SHP77 (cell line): ENCODE data around the gene NRXN3.
A peak's percentile ranks its signal among the peaks of the same experiment; 100 is the strongest.

Experiments used
- DNase-seq, 2 experiments: peaks; one replicate each; lab custom pipeline; 2025; lab: John Stamatoyannopoulos, UW

Gene NRXN3

DNA sequence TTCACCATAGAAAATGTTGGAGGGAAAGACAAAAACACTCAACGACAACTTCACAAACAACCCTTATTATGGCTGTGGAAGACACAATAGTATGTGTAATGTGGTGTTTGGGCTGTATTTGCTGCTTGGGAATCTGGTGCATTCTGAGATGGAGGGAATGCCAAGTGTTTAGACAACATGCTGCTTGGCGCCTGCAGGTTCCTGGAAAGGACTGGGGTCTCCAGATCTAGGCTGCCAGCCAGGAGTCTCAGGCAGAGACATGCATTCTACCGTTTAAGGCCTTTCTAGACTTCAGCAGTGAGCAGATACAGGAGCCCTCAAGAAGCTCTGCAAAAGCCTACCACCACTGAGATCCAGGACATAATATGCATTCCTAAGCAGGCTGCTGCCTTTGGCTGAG, 418.7 kb downstream of the NRXN3 start:
- no peak for DNase-seq

DNA sequence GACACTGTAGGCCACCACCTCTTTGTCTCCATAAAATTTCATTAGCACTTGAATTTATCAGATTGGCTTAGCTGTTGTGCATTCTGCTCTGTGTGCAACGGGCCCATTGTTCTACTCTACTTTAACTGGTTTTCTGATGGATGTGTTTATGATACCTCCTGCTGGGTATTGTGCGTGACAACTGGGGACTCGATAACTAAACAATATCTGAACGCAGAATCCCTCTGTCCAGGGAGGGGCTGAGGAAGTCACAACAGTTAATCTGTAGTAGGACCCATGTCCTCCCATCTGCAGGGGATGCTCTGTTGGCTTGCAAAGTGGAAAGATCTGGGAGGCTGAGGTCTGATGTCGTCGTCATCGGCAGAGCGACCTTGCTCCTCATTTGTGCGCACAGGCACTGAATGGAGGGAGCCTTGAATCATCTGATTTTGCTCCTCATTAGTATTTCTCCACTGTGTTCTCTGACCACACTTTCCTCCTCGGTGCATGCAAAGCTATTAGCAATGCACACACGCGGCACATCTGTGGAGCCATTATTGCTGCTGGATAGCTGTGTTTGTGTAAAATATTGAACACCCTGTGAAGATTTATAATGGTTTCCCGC, 422.5 kb downstream of the NRXN3 start:
- DNase-seq = no peak

GRCh38 chr14:78593949-78594348, 423.8 kb downstream of the NRXN3 start:
- DNase-seq = no peak

GRCh38 chr14:78595797-78596196, 425.6 kb downstream of the NRXN3 start:
- DNase-seq = peak in 1 of 2 experiments; percentile 9

DNA sequence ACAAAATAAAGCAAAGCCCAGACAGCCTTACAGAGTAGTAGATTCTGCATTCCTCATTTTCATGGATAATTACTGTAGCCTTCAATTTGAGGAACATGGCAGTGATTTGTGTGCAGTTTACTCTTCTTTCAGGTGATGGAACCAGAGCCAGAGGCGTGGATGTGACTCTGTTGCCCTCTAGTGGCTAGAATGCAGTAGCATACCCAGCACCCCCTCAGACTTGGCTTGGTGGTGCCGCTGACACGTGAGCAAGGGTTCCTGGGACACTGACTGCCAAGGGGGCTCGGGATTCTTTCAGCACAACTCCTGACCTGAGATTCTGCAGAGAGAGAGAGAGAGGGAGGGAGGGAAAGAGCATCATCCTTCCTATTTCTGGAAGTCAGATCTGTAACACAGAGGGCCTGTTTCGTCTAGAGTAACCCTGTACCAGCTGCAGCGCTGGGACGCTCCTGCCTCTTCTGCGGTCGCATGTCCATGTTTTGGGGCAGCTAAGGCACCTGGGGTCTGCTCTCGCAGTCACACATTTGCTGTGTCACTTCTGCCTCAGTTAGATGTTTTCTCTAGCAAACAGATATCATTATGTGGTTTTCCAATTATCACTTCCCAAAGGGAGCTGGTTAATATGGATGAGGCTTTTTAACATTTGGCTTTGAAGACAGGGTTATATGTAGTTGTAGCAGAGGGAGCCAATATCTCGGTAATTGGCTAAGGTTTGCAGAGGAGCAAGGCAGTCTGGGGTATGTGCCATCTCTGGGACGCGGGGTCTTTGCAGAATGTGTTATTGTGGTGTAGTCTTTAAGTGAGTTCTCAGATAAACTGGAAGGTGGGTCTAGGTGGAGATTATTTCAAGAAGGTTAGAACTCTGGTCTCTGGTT, 428.1 kb downstream of the NRXN3 start:
- peak; percentile 28 to 31 for DNase-seq

DNA sequence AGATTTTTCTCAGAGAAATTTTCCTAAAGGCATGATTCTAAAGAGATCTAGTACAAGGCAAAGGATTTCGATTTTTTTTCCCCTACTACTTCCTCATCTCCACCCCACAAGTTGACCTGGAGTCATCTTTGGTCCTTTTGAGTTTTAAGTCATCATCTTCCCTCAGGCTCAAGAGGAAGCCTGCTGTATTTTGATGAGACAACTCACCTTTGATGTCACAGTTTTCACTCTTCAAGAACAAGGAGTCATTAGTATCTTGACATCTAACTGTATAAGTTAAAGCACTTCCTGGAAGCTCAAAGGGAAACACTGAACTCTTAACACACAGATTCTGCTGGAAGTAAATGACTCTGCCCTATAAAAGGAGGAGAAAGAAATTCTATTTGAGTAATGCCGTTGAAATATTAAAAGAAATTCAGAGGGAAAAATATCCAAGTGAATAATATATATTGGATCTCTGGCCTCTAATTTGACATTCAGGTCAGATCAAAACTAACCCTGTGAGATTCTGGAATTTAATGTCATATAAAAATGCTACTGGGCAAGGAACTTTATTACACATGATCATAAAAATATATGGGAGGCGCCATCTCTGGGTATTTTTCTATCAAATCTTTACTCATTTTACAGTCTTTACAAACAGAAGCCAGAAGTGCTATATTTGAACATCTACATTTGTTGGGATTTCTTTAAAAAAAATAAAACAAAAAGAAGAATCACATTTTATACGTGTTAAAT, 435.0 kb downstream of the NRXN3 start:
- DNase-seq = no peak

DNA sequence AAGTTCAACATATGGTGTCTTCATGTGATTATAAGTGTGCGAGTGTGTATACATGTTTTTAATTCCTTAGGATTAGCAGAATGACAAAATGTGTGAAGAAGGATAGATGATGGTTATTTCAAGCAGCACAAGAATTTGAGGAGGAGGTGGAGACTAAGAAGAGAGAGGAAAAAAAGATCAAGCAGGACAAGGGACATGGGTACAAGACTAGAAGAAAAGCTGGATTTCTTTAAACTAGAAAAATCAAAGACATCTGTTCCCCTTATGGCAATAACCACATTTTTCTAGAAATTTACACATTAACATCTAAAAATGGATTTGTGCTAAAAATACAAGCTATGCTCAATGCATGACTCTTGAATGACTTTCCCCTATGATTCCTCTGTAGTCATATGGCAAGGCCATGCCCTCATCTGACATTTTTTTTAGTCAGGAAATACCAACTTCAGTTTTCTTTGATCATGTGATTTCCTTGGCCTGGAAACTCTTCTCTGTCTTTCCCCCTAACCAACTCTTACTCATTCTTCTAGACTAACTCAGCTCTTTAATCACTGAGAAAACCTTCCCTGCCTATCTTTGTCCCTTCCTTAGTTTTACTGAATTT, 435.8 kb downstream of the NRXN3 start:
- DNase-seq = no peak

DNA sequence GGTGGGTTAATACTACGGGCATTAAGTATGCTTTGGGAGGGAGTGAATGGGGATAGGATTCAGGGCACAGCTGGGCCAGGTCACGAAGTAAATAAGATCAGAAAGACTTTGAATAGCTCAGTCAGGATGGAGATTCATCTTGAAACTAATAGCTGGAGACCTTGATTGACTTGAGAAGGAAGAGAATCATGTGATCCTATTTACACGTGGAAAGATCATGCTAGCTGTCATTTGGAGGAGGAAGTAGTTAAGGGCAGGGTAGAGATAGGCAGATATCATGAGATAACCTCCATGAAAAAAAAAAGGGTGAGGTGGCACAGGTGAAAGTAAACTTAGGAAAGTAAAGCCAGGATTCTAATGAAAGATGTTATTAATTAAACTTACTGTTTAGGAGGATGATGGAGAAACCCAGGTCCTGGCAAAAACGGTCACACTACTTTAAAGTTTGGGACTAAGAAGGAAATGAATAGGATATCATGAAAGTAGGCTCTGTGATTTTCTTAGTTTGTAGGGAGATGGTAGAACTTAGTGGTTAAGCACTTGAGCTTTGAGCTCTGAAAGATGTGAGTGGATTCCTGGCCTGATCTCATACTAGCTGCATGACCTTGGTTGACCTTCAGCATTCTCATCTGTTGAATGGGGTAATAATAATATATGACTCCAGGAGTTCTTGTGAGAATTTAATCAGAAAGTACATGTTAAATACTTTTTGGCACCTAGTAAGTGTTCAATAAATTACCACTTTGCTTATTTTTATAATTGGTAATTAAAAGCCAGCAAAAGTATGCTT, 439.0 kb downstream of the NRXN3 start:
- no peak for DNase-seq

GRCh38 chr14:78610994-78611393, 440.8 kb downstream of the NRXN3 start:
- DNase-seq = no peak

GRCh38 chr14:78611796-78612571, 441.8 kb downstream of the NRXN3 start:
- DNase-seq = no peak

DNA sequence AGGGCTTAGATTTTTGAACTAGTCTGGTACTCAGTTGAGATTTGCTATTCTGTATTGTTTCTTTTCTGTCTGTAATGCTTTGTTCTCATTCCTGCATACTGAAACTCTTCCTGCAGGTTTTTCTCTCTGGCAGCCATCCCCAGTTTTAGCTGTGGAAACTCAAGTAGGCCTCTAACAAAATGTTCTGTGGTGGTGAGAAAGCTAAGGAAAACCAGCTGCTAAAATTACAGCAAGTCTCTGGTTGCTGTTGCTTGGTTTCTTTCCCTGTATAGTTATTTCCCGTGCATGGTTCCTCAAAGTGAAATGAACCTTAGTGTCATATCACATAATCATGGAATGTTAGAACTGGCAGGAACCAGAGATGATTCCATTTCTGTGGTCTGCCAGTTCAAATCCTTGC, 442.5 kb downstream of the NRXN3 start:
- DNase-seq = no peak

GRCh38 chr14:78614593-78614992, 444.4 kb downstream of the NRXN3 start:
- no peak for DNase-seq

GRCh38 chr14:78617735-78618134, 447.6 kb downstream of the NRXN3 start:
- DNase-seq = no peak

GRCh38 chr14:78618368-78618767, 448.2 kb downstream of the NRXN3 start:
- no peak for DNase-seq

DNA sequence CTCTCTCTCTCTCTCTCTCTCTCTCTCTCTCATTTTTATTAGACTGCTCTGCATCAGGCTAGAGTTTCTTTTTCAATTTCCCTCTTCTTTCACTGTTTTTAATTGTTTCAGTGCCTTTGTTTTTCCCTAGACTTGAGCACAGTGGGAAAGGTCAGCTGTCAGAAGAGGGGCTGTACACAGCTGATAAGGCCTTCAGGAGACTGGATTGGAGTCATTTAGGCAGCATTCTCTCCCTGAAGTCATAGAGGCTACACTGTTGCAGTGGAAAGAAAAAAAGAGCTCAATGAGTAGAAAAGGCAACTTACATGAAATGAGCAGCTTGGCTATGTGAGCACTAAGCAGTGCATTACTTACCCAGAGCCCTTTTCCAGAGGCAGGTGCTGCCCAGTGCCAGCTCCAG, 456.9 kb downstream of the NRXN3 start:
- DNase-seq = no peak

GRCh38 chr14:78631551-78631950, 461.4 kb downstream of the NRXN3 start:
- DNase-seq = no peak

DNA sequence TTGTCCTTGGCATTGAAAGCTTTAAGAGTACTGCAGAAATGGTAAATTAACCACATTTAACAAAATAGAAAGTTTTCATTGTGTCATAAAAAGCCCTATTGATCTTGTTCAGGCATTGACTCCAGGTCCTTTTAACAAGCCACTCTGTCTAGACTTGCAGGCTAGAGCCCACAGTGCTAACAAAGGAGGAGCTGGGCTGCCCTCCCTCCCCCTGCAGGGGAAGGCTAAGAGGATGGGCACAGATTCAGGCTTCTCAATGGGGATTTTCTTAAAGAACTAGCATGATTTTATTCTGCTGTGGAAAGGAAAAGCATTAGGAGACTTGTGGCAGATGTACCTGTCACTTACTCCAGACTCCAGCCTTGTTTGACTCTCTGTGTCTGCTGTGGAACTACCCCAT, 463.6 kb downstream of the NRXN3 start:
- no peak for DNase-seq

DNA sequence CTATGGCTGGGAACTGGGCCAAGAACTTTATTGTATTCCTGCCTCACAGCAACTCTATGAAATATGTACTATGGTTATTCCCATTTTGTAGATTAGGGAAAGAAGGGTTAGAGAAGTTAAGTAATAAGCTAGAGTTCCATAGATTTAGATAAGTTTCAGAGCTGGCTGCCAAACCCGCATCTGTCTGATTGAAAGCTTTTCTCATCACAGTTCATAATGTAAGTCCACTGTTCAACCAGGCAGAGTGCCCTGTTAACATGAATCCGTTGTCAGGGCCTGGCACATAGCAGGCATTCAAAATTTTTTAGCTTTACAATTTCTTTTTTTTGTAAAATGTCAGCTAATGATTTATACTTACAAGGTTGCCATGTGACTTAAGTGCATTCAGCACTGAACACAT, 467.3 kb downstream of the NRXN3 start:
- DNase-seq = no peak

GRCh38 chr14:78637908-78638475, 467.8 kb downstream of the NRXN3 start:
- DNase-seq = no peak

DNA sequence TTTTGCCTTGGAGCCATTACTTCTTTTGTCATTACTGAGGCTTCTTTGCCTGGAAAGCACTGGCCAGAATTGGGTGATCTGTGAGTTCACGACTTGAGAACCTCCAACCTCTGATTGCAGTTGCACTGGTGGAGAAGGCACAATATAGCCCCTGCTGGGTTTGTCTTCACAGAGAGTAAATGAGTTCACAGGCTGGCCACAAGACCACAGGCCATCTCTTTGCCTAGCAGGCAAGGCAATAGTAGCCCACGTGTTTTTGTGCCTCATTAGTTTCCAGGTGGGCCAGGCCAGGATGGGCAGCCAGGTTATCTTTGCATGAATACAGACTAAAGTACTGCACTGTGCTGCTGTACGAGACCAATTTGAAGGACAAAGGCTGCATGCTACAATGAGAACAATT, 468.8 kb downstream of the NRXN3 start:
- no peak for DNase-seq
